ENCODE results near the gene SOX1. TPM values are rescaled to one million over a fixed set of nuclear protein-coding genes. Genes with fewer than 3 reads are reported as not detected.

Gene SOX1
- total RNA-seq, 2 donors from 2014 or later = 0.07 TPM; not detected in 1

DNA sequence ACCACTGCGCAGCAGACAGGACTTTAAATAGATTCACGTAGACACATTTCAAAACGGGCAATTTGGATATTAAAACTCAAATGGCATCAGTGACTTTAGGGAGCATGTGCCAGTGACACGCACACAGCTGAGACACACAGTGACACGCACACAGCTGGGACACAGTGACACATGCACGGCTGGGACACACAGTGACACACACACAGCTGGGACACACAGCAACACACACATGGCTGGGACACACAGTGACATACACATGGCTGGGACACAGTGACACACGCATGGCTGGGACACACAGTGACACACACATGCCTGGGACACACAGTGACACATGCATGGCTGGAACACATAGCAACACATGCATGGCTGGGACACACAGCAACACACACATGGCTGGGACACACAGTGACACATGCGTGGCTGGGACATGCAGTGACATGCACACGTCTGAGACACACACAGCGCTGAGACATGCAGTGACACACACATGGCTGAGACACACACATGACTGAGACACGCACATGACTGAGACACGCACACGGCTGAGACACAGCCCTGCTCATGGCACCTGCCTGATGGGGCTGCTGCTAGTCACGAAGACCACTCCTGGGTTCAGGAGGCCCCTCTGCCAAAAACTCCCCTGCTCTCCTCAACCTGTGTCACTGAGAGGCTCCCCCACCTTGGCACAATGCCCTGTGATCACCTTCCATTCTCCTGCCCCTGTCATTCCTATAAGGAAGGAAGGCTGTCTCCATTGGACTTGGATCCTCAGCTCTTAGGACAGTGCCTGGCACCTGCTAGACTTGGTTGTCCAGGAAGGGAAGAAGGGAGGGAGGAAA is 52.5 kb downstream of the SOX1 start:
- H3K36me3 Mint-ChIP-seq (ENCODE audit: insufficient read depth in 2 of 2) = no peaks in the 10 kb centered on the region
- H3K27me3 Mint-ChIP-seq (ENCODE audit: low read depth) = peaks cover 13% of the 10 kb centered on the region

DNA sequence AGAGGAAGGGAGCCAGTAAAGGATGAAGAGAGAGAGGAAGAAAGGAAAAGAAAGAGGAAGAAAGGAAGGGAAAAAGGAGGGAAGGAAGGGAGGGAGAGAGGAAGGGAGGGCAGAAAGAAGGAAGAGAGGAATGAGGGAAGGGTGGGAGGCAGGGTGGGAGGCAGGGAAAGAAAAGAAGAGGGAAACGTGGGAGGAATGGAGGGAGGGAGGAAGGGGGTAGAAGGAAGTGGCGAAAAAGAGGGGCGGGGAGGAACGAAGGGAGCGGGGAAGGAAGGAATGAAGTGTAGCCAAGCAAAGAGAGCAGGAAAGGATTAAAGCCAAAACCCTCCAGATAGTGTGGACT is 53.1 kb downstream of the SOX1 start:
- Mint-ChIP-seq H3K4me1 (ENCODE audit: low read depth) (no peaks in the 10 kb centered on the region), H3K4me3 (no peak overlapping the region), H3K27ac (no peak overlapping the region), H3K27me3 (ENCODE audit: low read depth) (peaks cover 12% of the 10 kb centered on the region), H3K36me3 (ENCODE audit: insufficient read depth in 2 of 2) (no peaks in the 10 kb centered on the region), H3K9me3 (no peaks in the 10 kb centered on the region)
- DNase-seq (no peak), ATAC-seq (replicated peaks in 1 of 2) (no peak)

More for the DNA sequence above, 52.5 kb downstream of the SOX1 start:
- no peak overlapping the region for H3K4me3 Mint-ChIP-seq
- no peaks in the 10 kb centered on the region for H3K9me3 Mint-ChIP-seq
- H3K27ac Mint-ChIP-seq = no peak overlapping the region
- ATAC-seq (replicated peaks in 1 of 2) = no peak
- no peak for DNase-seq
- no peaks in the 10 kb centered on the region for H3K4me1 Mint-ChIP-seq (ENCODE audit: low read depth)
